K562 (cell line): ENCODE data around the gene KIF18B. TPM values are rescaled to one million over a fixed set of nuclear protein-coding genes. Genes with fewer than 3 reads are reported as not detected.

Experiments
- ATAC-seq: fragments of 200-7000 bp; cut with Tn5 transposase; 3 replicates; pipeline ENCODE4 v1.9.1; 2020; ENCODE audit warnings: moderate library complexity
- BruUV-seq: library from RNA; stranded (reverse); fragments of 400-500 nt; replicated peaks from 2 replicates; lab custom pipeline; 2021; lab: Mats Ljungman, UMichigan
- CTCF ChIA-PET: fragments of 300-600 bp; formaldehyde crosslinking; extraction: SDS; loops from one replicate; lab custom pipeline; 2021; ENCODE audit warnings: low intra/inter-chr PET ratio; lab: Yijun Ruan, JAX
- POLR2A ChIA-PET: fragments of 300-600, 350-650 bp; sonication (Branson Sonifier 250); formaldehyde crosslinking; extraction: SDS; loops from one replicate; lab custom pipeline; 2021; ENCODE audit warnings: antibody characterized with exemption, inconsistent platforms; lab: Yijun Ruan, JAX
- DNase-seq, 4 experiments: peaks; one replicate each; pipeline versions ENCODE4 v3.0.0 to v3.0.0-alpha.2; 2011 to 2018; ENCODE audit warnings: low spot score in 3 of 4, mixed read lengths in 3 of 4; ENCODE audit errors: extremely low read depth in 1 of 4
- FAIRE-seq: peaks from 2 replicates; lab custom pipeline; 2011; peaks lifted over from hg19 to GRCh38; lab: Jason Lieb, UNC
- H2AFZ ChIP-seq: 2 replicates; pipeline ENCODE4 v1.6.0; 2011; ENCODE audit warnings: low read depth, low read length, control low read depth, inconsistent platforms
- H3K27ac ChIP-seq: fragments of 200-600 bp; 3 replicates; pipeline ENCODE4 v1.8.0; 2011; ENCODE audit warnings: low read depth, mild to moderate bottlenecking, control low read depth, inconsistent platforms, low read length, moderate library complexity, mixed read lengths; ENCODE audit errors: extremely low read depth
- H3K27me3 ChIP-seq, 2 experiments: fragments of 300-600 bp in 1 of 2; 2 replicates in 1 of 2; 3 replicates in 1 of 2; pipeline versions ENCODE4 v1.6.0 to v1.8.0; 2011; ENCODE audit warnings: inconsistent platforms in 2 of 2, low read length in 2 of 2, mild to moderate bottlenecking in 1 of 2, mixed read lengths in 1 of 2, moderate library complexity in 1 of 2; ENCODE audit not compliant: control insufficient read depth in 2 of 2, insufficient read depth in 2 of 2
- H3K36me3 ChIP-seq: fragments of 300-600 bp; 3 replicates; pipeline ENCODE4 v1.8.0; 2011; ENCODE audit warnings: mild to moderate bottlenecking, low read length, inconsistent platforms; ENCODE audit not compliant: control insufficient read depth, insufficient read depth
- H3K4me1 ChIP-seq, 2 experiments: fragments of 200-600 bp in 1 of 2; replicated peaks in 1 of 2; 2 replicates in 1 of 2; 3 replicates in 1 of 2; pipeline versions ENCODE4 v1.5.1 to v1.8.0; 2011; ENCODE audit warnings: inconsistent platforms in 2 of 2, low read length in 2 of 2, mild to moderate bottlenecking in 1 of 2, mixed read lengths in 1 of 2, moderate library complexity in 1 of 2; ENCODE audit not compliant: control insufficient read depth in 2 of 2, insufficient read depth in 2 of 2
- H3K4me2 ChIP-seq: 2 replicates; pipeline ENCODE4 v1.6.1; 2011; ENCODE audit warnings: low read length, control low read depth, inconsistent platforms, mixed read lengths; ENCODE audit not compliant: insufficient read depth
- H3K4me3 ChIP-seq: fragments of 200-600 bp; sonication (generic), shearing (Covaris generic); 2 replicates; pipeline ENCODE4 v1.5.1; 2016; ENCODE audit warnings: control low read depth, inconsistent platforms
- H3K79me2 ChIP-seq: fragments of 200-600 bp; 3 replicates; pipeline ENCODE4 v1.8.0; 2011; ENCODE audit warnings: low read length, inconsistent platforms; ENCODE audit not compliant: control insufficient read depth, insufficient read depth
- H3K9ac ChIP-seq, 2 experiments: 2 replicates each; pipeline versions ENCODE4 v1.6.0 to v1.6.1; 2011; ENCODE audit warnings: low read depth in 2 of 2, low read length in 2 of 2, control low read depth in 1 of 2, inconsistent platforms in 1 of 2, mild to moderate bottlenecking in 1 of 2, mixed read lengths in 1 of 2; ENCODE audit not compliant: insufficient read depth in 1 of 2
- H3K9me1 ChIP-seq: one replicate; pipeline ENCODE4 v1.6.0; 2011; ENCODE audit warnings: inconsistent platforms, mild to moderate bottlenecking, low read length, moderate library complexity; ENCODE audit not compliant: control insufficient read depth, insufficient read depth
- H3K9me3 ChIP-seq: replicated peaks from 2 replicates; pipeline ENCODE4 v1.5.1; 2011; ENCODE audit warnings: low read depth, low read length, inconsistent platforms; ENCODE audit not compliant: control insufficient read depth, insufficient read depth
- H4K20me1 ChIP-seq: replicated peaks from 2 replicates; pipeline ENCODE4 v1.6.1; 2011; ENCODE audit warnings: low read length, inconsistent platforms, mixed read lengths; ENCODE audit not compliant: control insufficient read depth, insufficient read depth
- CEBPG ChIP-seq, 3 experiments: fragments of 200-800 bp in 1 of 3; sonication (Bioruptor generic) in 1 of 3; sonication (generic) in 1 of 3; formaldehyde crosslinking in 1 of 3; IDR thresholded peaks in 2 of 3; conservative IDR thresholded peaks in 1 of 3; 2 replicates each; pipeline versions ENCODE4 v1.6.1 to v1.8.0; 2016 to 2022; ENCODE audit warnings: missing compliant biosample characterization in 2 of 3, missing genetic modification characterization in 2 of 3, mild to moderate bottlenecking in 1 of 3, missing genetic modification reagents in 1 of 3
- CHD4 ChIP-seq: fragments of 200-600 bp; sonication (generic); IDR thresholded peaks from 3 replicates; pipeline ENCODE4 v1.6.1; 2012; ENCODE audit warnings: low read depth, mild to moderate bottlenecking, mixed read lengths, low read length, inconsistent platforms; ENCODE audit not compliant: insufficient read depth, insufficient replicate concordance, poor library complexity, severe bottlenecking
- CREM ChIP-seq: IDR thresholded peaks from 2 replicates; pipeline ENCODE4 v1.6.1; 2014; ENCODE audit warnings: antibody characterized with exemption, low read depth
- FOXK1 ChIP-seq: sonication (generic); formaldehyde crosslinking; IDR thresholded peaks from 2 replicates; pipeline ENCODE4 v1.8.0; 2022; ENCODE audit warnings: missing genetic modification reagents, mild to moderate bottlenecking, borderline replicate concordance
- WGBS: fragments of 100-300 bp; shearing (Covaris generic); methylation state at CpG from one replicate; pipeline ENCODE4 v1.1.6; 2016; ENCODE audit warnings: low coverage, mixed read lengths; ENCODE audit not compliant: insufficient coverage; ENCODE audit errors: missing lambda C conversion rate; 5-methylcytosine and 5-hydroxymethylcytosine counted together
- in situ Hi-C: fragments of 300-500 bp; cut with MboI; formaldehyde crosslinking; loops from 4 replicates; pipeline ENCODE4 v1.15.0; 2018; ENCODE audit warnings: inconsistent platforms, mixed read lengths
- intact Hi-C: fragments of 100-400 bp; cut with micrococcal nuclease; formaldehyde crosslinking; loops from 2 replicates; pipeline ENCODE4 v1.14.2; 2022
- polyA plus RNA-seq, 8 experiments: library from polyadenylated mRNA; depleted of rRNA in 4 of 8; stranded (reverse) in 5 of 8; unstranded in 3 of 8; fragments of >200 nt; fragmentation: Nextera tagmentation in 2 of 8; fragmentation: Illumina TruSeq in 1 of 8; extraction: Ambion mirVana in 2 of 8; extraction: Trizol in 1 of 8; gene quantifications; 2 replicates each; pipeline versions ENCODE4 v1.2.1 to v1.2.3, GENCODE V29; 2011 to 2014; ENCODE audit warnings: inconsistent platforms in 1 of 8, missing spikeins in 1 of 8
- total RNA-seq, 7 experiments: library from RNA; depleted of rRNA in 6 of 7; stranded (reverse); fragments of >200 nt in 6 of 7; fragmentation: Illumina TruSeq in 2 of 7; extraction: Trizol in 2 of 7; gene quantifications; 2 replicates each; pipeline versions ENCODE4 v1.2.1 to v1.2.3, GENCODE V29; 2011 to 2021; ENCODE audit warnings: low replicate concordance in 1 of 7
- TF ChIP-seq, protein P1 (sequence below), 2 experiments: fragments of 450-650 bp in 1 of 2; sonication (generic) in 1 of 2; formaldehyde crosslinking in 1 of 2; IDR thresholded peaks in 1 of 2; conservative IDR thresholded peaks in 1 of 2; 2 replicates each; pipeline versions ENCODE4 v1.6.1 to v1.8.1; 2016 to 2023; ENCODE audit warnings: mild to moderate bottlenecking in 2 of 2, moderate library complexity in 2 of 2, inconsistent platforms in 1 of 2, missing genetic modification reagents in 1 of 2
- TF ChIP-seq, protein P2 (sequence below): fragments of 200-800 bp; sonication (Bioruptor generic); IDR thresholded peaks from 2 replicates; pipeline ENCODE4 v1.6.1; 2016; ENCODE audit warnings: missing genetic modification characterization, missing compliant biosample characterization

The KIF18B gene
- total and polyA plus RNA-seq, 9 of the 15 experiments (the other 6 are each of a cell fraction or from before 2014, with no cell fraction given) = 2.0 to 42.8 (median 13.2) TPM

DNA sequence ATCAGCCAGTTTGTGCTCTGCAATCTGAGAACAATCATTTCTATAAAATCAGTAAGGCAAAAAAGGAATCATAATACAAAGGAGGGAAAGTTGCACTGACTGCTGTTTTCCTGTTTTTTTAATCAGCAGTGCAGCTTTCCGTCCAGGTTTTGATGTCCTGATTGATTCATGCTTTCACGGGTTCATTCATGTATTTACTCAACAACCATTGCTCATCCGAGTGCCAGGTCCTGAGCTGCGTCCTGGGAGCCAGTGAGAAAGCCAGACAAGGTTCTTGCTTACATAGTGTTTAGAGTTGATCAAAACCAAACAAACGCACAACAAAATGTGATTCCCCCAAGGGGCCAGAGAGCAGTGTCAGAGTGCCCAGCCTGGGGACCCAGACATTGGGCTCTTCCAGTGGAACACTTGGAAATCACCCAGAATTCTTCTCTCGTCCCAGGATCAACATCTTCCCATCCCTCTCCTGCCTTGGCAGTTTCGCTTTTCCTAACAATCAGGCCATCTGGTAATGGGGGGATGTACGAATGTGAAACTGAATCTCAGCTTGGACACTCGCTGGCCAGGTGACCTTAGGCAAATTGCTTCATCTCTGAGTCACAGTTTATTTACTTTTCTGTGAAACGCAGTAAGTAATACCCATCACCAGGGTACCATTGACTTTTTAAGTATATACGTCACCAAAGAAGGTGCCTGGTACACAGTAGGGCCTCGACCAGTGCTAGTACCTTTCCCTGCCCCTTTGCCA is 33.8 kb upstream of the KIF18B start:
- Histone ChIP-seq H3K9ac (no peak overlapping the region), H3K4me3 (no peak overlapping the region), H3K4me2 (no peak overlapping the region), H3K4me1 (peaks cover 3 to 9% of the 10 kb centered on the region in 2 experiments; a peak in 4 of 5 replicates), H3K79me2 (no peaks in the 10 kb centered on the region), H3K36me3 (no peaks in the 10 kb centered on the region), H3K27ac (no peak overlapping the region), H4K20me1 (peaks cover 8% of the 10 kb centered on the region; the same call in 1 of the 2 replicates), H3K9me1 (no peaks in the 10 kb centered on the region), H3K9me3 (no peaks in the 10 kb centered on the region), H2AFZ (no peak overlapping the region), H3K27me3 (peaks cover 29 to 63% of the 10 kb centered on the region in 2 experiments)
- ChIA-PET CTCF (no interaction called here), POLR2A (no interaction called here)
- FAIRE-seq (no peak), ATAC-seq (no peak), DNase-seq (no peak)
- intact Hi-C loops = no loop called here
- in situ Hi-C loops = no loop called here
- BruUV-seq = no TSS peak
- TF ChIP-seq, protein P1, sequence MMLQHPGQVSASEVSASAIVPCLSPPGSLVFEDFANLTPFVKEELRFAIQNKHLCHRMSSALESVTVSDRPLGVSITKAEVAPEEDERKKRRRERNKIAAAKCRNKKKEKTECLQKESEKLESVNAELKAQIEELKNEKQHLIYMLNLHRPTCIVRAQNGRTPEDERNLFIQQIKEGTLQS (IDR thresholded peaks at IDR 0.05) = 0 out of 2 replicates have a peak, but pooled peaks have one; percentile 31
- TF ChIP-seq, protein P1 (CRISPR knock-in tag; conservative IDR thresholded peaks at IDR 0.05) = no peak
- TF ChIP-seq FOXK1 (CRISPR knock-in tag) (no peak), CREM (no peak), CHD4 (no peak), CEBPG (CRISPR knock-in tag; IDR thresholded peaks at IDR 0.05) (no peak), CEBPG (tag; conservative IDR thresholded peaks at IDR 0.05 in 1 of 2, IDR thresholded peaks at IDR 0.05 in 1 of 2) (peak; percentile 9 to 73; a peak in 2 of 4 replicates)
- TF ChIP-seq, protein P2, sequence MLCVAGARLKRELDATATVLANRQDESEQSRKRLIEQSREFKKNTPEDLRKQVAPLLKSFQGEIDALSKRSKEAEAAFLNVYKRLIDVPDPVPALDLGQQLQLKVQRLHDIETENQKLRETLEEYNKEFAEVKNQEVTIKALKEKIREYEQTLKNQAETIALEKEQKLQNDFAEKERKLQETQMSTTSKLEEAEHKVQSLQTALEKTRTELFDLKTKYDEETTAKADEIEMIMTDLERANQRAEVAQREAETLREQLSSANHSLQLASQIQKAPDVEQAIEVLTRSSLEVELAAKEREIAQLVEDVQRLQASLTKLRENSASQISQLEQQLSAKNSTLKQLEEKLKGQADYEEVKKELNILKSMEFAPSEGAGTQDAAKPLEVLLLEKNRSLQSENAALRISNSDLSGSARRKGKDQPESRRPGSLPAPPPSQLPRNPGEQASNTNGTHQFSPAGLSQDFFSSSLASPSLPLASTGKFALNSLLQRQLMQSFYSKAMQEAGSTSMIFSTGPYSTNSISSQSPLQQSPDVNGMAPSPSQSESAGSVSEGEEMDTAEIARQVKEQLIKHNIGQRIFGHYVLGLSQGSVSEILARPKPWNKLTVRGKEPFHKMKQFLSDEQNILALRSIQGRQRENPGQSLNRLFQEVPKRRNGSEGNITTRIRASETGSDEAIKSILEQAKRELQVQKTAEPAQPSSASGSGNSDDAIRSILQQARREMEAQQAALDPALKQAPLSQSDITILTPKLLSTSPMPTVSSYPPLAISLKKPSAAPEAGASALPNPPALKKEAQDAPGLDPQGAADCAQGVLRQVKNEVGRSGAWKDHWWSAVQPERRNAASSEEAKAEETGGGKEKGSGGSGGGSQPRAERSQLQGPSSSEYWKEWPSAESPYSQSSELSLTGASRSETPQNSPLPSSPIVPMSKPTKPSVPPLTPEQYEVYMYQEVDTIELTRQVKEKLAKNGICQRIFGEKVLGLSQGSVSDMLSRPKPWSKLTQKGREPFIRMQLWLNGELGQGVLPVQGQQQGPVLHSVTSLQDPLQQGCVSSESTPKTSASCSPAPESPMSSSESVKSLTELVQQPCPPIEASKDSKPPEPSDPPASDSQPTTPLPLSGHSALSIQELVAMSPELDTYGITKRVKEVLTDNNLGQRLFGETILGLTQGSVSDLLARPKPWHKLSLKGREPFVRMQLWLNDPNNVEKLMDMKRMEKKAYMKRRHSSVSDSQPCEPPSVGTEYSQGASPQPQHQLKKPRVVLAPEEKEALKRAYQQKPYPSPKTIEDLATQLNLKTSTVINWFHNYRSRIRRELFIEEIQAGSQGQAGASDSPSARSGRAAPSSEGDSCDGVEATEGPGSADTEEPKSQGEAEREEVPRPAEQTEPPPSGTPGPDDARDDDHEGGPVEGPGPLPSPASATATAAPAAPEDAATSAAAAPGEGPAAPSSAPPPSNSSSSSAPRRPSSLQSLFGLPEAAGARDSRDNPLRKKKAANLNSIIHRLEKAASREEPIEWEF (CRISPR knock-in tag) = no peak
- WGBS = 2% methylated on average over 12 of the region's 12 CpGs
